Measurements from ENCODE around the gene ADGRL3.

The ADGRL3 gene

DNA sequence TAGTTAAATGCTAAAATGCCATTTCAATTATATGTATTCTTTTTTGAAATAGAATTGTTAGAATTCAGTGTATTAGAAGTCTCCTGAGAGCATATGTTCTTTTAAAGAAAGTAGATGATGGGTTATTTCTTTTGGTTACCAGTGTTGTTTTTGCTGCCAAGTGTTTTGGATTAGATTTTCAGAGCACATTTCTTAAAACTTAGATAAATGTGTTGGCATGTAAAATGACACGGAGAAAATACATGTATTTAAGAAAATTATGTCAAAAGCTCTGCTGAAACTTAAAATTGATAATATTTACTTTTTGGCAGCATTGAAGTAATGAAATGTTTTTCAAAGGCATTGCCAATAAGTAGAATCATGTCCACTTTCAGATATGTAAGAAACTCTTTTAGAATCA lies 379.7 kb downstream of the ADGRL3 start:
- no peak overlapping the region for H3K4me3 ChIP-seq (ENCODE audit: control insufficient read depth, low read depth, low read length)
- TF ChIP-seq, protein P1, sequence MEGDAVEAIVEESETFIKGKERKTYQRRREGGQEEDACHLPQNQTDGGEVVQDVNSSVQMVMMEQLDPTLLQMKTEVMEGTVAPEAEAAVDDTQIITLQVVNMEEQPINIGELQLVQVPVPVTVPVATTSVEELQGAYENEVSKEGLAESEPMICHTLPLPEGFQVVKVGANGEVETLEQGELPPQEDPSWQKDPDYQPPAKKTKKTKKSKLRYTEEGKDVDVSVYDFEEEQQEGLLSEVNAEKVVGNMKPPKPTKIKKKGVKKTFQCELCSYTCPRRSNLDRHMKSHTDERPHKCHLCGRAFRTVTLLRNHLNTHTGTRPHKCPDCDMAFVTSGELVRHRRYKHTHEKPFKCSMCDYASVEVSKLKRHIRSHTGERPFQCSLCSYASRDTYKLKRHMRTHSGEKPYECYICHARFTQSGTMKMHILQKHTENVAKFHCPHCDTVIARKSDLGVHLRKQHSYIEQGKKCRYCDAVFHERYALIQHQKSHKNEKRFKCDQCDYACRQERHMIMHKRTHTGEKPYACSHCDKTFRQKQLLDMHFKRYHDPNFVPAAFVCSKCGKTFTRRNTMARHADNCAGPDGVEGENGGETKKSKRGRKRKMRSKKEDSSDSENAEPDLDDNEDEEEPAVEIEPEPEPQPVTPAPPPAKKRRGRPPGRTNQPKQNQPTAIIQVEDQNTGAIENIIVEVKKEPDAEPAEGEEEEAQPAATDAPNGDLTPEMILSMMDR (IDR thresholded peaks at IDR 0.05; ENCODE audit: control insufficient read depth, insufficient read depth, low read depth, low read length, missing control alignments), result no peak
- no peak for DNase-seq (ENCODE audit: low read depth)

DNA sequence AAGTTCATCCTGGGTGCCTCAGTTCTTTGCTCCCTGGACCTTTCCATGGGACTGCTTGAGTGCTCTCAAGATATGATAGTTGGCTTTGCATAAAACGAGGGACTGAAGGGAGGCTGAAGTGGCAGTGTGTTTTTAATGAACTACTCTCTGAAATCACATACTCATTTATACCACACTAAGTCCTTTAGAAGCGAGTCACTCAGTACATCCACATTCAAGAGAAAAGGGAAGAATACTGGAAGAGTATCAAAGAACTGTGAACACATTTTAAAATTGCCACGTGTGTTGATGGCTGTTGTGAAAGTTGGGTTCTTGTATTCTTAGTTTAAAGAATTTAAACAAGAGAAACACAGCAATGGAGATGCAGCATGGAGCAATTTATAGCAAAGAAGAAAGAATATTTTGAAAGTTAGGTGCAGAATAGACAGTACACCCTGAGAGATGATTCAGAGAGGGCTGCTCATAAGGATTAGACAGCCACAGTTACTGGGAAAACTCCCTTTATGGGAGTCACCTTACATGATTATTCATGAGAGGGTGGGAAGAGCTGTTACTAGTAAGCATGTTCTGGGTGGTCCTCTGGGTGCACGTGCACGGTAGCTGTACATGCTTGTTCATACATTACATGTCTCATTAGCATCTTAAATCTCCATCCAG lies 380.7 kb downstream of the ADGRL3 start:
- TF ChIP-seq, protein P1 (IDR thresholded peaks at IDR 0.05; ENCODE audit: control insufficient read depth, insufficient read depth, low read depth, low read length, missing control alignments), result no peak
- DNase-seq (ENCODE audit: low read depth), result no peak

DNA sequence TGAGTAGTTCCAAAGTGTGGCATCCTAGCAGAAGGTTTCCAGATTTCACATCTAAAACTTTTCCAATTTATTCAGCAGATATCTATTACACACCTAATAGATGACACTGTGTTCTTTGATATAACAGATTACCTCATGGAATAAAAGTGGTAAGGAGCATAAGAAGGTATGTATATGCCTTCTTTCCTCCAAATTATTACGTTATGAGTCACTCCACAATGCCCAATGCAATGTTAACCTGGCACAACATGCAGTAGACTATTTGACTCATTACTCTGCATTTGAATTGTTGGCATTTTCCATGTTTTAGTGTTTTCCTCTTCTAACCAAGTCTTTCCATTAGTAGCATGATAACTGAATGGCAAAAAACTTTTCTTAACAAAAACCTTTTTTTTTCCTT lies 383.6 kb downstream of the ADGRL3 start:
- TF ChIP-seq, protein P1 (IDR thresholded peaks at IDR 0.05; ENCODE audit: control insufficient read depth, insufficient read depth, low read depth, low read length, missing control alignments), result no peak
- no peak overlapping the region for H3K4me3 ChIP-seq (ENCODE audit: control insufficient read depth, low read depth, low read length)
- DNase-seq (ENCODE audit: low read depth), result no peak

More for the DNA sequence above, 380.7 kb downstream of the ADGRL3 start:
- H3K4me3 ChIP-seq (ENCODE audit: control insufficient read depth, low read depth, low read length), result no peak overlapping the region

DNA sequence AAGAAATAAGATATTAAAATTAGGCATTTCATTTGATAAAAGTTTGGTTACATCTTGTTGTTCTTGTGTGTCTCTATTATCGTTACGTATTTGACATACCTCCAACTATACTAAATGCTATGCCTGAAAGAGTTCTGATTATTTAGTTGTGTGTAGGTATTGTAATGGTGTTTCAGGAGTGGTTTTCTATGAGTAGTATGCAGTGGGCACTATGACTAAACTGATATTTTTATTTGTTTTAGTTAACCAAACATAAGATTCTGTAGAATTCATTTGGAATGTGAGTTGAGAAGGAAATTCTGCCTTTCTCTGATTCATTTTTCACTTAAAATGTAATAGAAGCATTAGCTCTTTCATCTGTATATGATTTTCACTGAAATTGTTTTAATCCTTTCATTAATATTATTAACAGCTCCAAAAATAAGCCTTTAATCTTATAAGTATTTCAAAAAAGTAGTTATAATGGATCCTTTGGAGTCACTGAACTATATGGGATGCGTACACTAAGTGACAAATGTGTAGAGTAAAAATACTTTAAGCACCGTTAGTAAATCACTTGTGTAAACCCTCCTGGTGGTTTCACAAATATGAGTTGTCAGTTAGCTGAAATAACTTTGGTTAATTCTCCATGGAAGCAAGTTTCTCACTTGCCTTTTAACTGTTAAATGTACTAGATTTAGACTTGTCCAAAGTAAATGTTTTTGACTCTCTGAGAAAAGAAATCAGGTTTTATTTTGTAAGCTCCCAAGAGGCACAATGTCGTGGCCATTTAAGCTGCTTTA lies 388.7 kb downstream of the ADGRL3 start:
- TF ChIP-seq, protein P1 (IDR thresholded peaks at IDR 0.05; ENCODE audit: control insufficient read depth, insufficient read depth, low read depth, low read length, missing control alignments), result no peak
- no peak overlapping the region for H3K4me3 ChIP-seq (ENCODE audit: control insufficient read depth, low read depth, low read length)

DNA sequence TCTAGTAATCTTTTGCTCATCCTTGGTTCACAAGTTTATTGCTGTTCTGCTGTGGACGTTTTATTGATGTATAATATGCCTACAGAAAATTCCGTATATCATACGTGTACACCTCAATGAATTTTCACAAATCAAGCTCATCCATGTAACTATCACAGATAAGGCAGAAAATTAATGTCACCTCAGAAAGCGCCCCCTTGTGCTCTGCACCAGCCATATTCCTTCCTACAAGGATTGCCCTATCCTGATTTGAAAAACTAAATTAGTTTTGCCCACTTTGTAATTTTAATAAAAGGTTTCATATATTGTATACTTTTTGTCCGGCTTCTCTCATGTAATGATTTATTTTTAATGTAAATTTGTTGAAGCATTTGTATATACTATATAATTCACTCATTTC lies 390.8 kb downstream of the ADGRL3 start:
- TF ChIP-seq, protein P1 (IDR thresholded peaks at IDR 0.05; ENCODE audit: control insufficient read depth, insufficient read depth, low read depth, low read length, missing control alignments), result no peak
- H3K4me3 ChIP-seq (ENCODE audit: control insufficient read depth, low read depth, low read length), result no peak overlapping the region
- DNase-seq (ENCODE audit: low read depth), result no peak

More for the DNA sequence above, 388.7 kb downstream of the ADGRL3 start:
- DNase-seq (ENCODE audit: low read depth), result no peak

DNA sequence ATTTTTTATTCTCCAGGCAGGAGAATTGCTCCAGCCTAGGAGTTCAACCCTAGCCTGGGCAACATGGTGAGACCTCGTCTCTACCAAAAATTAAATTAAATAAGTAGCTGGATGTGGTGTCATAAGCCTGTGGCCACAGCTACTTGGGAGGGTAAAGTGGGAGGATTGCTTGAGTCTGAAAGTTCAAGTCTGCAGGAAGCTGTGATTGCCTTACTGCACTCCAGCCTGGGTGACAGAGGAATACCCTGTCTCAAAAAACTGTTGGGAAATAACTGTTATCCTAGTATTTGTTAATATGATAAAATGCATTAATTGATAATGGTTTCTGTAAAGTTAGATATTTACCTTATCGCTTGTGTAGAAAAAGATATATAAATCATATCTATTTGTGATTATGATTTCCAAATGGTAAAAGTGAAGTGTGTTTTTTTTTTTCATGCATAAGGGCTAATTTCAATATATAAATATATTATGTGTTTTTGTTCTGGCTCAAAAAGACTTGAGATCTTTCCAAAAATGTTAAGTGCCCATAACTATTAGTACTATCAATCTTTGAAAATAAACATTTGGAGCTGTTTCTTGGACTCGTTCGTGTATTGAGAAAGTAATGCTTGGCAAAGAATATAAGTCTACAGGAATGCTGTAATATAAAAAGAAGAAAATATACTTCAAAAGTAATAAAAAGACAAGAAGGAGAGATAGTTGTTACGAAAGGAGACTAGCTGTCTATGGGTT lies 396.6 kb downstream of the ADGRL3 start:
- H3K4me3 ChIP-seq (ENCODE audit: control insufficient read depth, low read depth, low read length), result no peak overlapping the region
- TF ChIP-seq, protein P1 (IDR thresholded peaks at IDR 0.05; ENCODE audit: control insufficient read depth, insufficient read depth, low read depth, low read length, missing control alignments), result no peak
- DNase-seq (ENCODE audit: low read depth), result no peak
